ENCODE results near the gene SLC25A23. TPM values are rescaled to one million over a fixed set of nuclear protein-coding genes. Genes with fewer than 3 reads are reported as not detected.

Gene SLC25A23
- total RNA-seq, 2 donors from 2014 or later = 124 to 151 TPM

- TF ChIP-seq, protein P1, sequence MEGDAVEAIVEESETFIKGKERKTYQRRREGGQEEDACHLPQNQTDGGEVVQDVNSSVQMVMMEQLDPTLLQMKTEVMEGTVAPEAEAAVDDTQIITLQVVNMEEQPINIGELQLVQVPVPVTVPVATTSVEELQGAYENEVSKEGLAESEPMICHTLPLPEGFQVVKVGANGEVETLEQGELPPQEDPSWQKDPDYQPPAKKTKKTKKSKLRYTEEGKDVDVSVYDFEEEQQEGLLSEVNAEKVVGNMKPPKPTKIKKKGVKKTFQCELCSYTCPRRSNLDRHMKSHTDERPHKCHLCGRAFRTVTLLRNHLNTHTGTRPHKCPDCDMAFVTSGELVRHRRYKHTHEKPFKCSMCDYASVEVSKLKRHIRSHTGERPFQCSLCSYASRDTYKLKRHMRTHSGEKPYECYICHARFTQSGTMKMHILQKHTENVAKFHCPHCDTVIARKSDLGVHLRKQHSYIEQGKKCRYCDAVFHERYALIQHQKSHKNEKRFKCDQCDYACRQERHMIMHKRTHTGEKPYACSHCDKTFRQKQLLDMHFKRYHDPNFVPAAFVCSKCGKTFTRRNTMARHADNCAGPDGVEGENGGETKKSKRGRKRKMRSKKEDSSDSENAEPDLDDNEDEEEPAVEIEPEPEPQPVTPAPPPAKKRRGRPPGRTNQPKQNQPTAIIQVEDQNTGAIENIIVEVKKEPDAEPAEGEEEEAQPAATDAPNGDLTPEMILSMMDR (IDR thresholded peaks at IDR 0.05) = no peak
- intact Hi-C loops (cut with DNase I) = no loop called here
Observed at GRCh38 chr19:6500837-6501739, 41.5 kb upstream of the SLC25A23 start.

GRCh38 chr19:6499052-6499790, 39.6 kb upstream of the SLC25A23 start:
- Histone ChIP-seq H3K27ac (no peak overlapping the region), H3K4me3 (no peak overlapping the region), H3K9me3 (no peaks in the 10 kb centered on the region), H3K9ac (ENCODE audit: low read depth in 2 of 2, low read length in 2 of 2) (no peak overlapping the region), H3K27me3 (peaks cover 28% of the 10 kb centered on the region), H3K36me3 (no peaks in the 10 kb centered on the region), H3K4me1 (peaks cover 6% of the 10 kb centered on the region)
- intact Hi-C loops (cut with DNase I) = no loop called here
- DNase-seq = no peak
- TF ChIP-seq, protein P1 (IDR thresholded peaks at IDR 0.05) = no peak

More at GRCh38 chr19:6500837-6501739, 41.5 kb upstream of the SLC25A23 start:
- Histone ChIP-seq H3K9me3 (no peaks in the 10 kb centered on the region), H3K4me1 (peaks cover 6% of the 10 kb centered on the region), H3K27ac (no peak overlapping the region), H3K4me3 (no peak overlapping the region), H3K27me3 (peaks cover 28% of the 10 kb centered on the region), H3K36me3 (no peaks in the 10 kb centered on the region), H3K9ac (ENCODE audit: low read depth in 2 of 2, low read length in 2 of 2) (no peak overlapping the region)
- no peak for DNase-seq

- no peak for DNase-seq
- H3K4me1 ChIP-seq = peaks cover 6% of the 10 kb centered on the region
- H3K36me3 ChIP-seq = no peaks in the 10 kb centered on the region
- H3K4me3 ChIP-seq = no peak overlapping the region
- H3K27ac ChIP-seq = no peak overlapping the region
- no peak overlapping the region for H3K9ac ChIP-seq (ENCODE audit: low read depth in 2 of 2, low read length in 2 of 2)
- peaks cover 28% of the 10 kb centered on the region for H3K27me3 ChIP-seq
- TF ChIP-seq, protein P1 (IDR thresholded peaks at IDR 0.05) = no peak
- H3K9me3 ChIP-seq = no peaks in the 10 kb centered on the region
- intact Hi-C loops (cut with DNase I) = no loop called here
Observed at GRCh38 chr19:6498294-6499036, 38.9 kb upstream of the SLC25A23 start.

DNA sequence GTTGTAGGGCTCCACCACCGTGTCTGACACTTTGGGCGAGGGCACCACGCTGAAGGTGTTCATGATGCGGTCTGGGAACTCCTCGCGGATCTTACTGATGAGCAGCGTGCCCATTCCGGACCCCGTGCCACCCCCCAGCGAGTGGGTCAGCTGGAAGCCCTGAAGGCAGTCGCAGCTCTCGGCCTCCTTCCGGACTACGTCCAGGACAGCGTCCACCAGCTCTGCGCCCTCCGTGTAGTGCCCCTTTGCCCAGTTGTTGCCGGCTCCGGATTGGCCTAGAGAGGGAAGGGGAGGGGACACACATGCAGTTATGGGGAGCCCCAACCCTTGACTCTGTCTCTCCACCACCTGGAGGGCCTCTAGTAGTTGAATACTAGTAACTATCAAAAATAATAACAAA, 36.4 kb upstream of the SLC25A23 start:
- DNase-seq = no peak
- no peak overlapping the region for H3K4me3 ChIP-seq
- peaks cover 3% of the 10 kb centered on the region for H3K27me3 ChIP-seq
- intact Hi-C loops (cut with DNase I) = no loop called here
- TF ChIP-seq, protein P1 (IDR thresholded peaks at IDR 0.05) = no peak
- H3K36me3 ChIP-seq = no peaks in the 10 kb centered on the region
- no peaks in the 10 kb centered on the region for H3K9me3 ChIP-seq
- H3K9ac ChIP-seq (ENCODE audit: low read depth in 2 of 2, low read length in 2 of 2) = no peak overlapping the region
- H3K4me1 ChIP-seq = no peaks in the 10 kb centered on the region
- H3K27ac ChIP-seq = no peak overlapping the region

GRCh38 chr19:6494438-6495036, 34.9 kb upstream of the SLC25A23 start:
- no peaks in the 10 kb centered on the region for H3K27me3 ChIP-seq
- H3K9me3 ChIP-seq = no peaks in the 10 kb centered on the region
- no peak for DNase-seq
- H3K4me3 ChIP-seq = no peak overlapping the region
- intact Hi-C loops (cut with DNase I) = no loop called here
- TF ChIP-seq, protein P1 (IDR thresholded peaks at IDR 0.05) = no peak
- no peaks in the 10 kb centered on the region for H3K4me1 ChIP-seq
- no peak overlapping the region for H3K27ac ChIP-seq
- no peaks in the 10 kb centered on the region for H3K36me3 ChIP-seq
- no peak overlapping the region for H3K9ac ChIP-seq (ENCODE audit: low read depth in 2 of 2, low read length in 2 of 2)

All from colonic mucosa (tissue), 4 donors.